ENCODE measurements around the gene SLC25A24. TPM values are rescaled to one million over a fixed set of nuclear protein-coding genes. Genes with fewer than 3 reads are reported as not detected.
A peak's percentile ranks its signal among the peaks of the same experiment; 100 is the strongest.
"Not testable (repeated sequence)": the region's sequence is repeated elsewhere in the genome, so short reads cannot be mapped to it uniquely, and the experiment has no call there.

Gene SLC25A24
- 10 to 100 TPM in 1 of 2 donors, 1 to 10 TPM in 1; 5.4 to 18.5 TPM for total RNA-seq

DNA sequence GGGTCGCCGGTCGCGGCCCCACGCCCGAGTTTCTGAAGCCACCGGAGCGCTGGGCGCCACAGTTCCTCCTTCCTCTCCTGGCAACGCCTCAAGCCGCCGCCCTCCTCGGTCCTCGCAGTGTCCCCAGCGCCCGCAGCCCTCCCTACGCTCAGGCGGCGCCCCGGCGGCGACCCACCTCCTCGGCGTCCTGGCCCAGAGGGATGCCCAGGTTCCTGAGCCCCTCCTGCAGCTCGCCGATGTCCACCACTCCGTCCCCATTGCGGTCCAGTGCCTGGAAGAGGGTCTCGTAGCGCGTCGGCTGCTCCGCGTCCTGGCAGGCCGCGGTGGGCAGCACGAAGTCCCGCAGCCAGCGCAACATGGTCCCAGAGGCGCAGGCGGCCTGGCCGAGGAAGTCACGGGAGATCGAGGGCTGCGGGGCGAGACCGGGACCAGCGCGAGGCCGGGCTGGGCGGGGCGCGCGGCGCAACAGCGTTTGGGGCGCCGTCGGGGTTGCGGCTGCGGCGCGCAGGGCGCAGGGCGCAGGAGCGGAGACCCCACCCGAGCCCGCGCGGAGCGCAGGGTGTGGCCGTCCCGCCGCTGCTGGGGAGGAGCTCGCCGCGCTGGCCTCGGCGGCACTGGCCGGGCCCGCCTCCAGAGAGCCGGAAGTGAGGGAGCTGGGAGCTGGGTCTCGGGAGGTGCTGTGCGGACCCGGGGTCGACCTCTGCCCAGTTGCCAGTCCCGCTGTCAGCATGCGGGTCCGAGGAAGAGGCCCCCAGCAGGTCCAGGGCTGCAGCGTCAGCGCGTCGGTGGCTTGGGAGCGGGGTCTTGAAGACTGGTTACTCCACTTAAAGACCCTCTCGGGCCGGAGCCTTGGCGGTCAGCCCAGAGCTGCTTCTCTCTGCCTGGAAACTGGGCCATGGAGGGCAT, at the start of gene SLC25A24:
SLC25A24 (minus strand) TSS at position 563 of the 906 bp plus-strand sequence; CDS start at position 358, 205 bp downstream.
- Mint-ChIP-seq H3K27ac (peak within 1 kb of the TSS; percentile 84 to 89), H3K36me3 (peaks cover 5 to 14% of the 10 kb centered on the region in 2 donors), H3K9me3 (peaks cover 2 to 9% of the 10 kb centered on the region in 2 donors)
- DNase-seq (ENCODE audit: low spot score in 2 of 2) (peak; percentile 76 to 78), ATAC-seq (peak; percentile 96 to 99)

DNA sequence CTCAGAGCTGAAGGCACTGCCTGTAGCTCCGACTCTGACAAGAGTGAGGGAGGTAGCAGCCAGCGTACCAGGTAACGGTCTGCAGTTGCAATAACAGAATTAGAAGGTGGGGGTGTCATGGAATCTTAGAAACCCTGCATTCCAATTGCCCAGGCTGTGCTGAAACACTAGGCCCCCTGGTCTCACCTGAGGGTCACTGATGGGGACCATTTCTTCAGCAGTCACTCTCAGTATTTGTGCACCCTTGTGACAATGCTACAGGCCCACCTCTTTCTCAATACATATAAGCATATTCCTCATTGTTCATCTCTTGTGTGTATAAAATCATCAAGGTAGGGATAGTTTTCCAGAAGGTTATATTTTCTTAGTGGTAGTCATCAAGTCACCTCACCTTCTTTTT, 43.8 kb upstream of the SLC25A24 start, which contains the start of gene NBPF4:
NBPF4 (minus strand) TSS at position 101 of the 400 bp plus-strand sequence. CDS start 315 bp downstream, outside the sequence.
- H3K9me3 Mint-ChIP-seq; DNase-seq (ENCODE audit: low spot score in 2 of 2); ATAC-seq; H3K36me3 Mint-ChIP-seq; H3K27ac Mint-ChIP-seq: not testable (repeated sequence)

DNA sequence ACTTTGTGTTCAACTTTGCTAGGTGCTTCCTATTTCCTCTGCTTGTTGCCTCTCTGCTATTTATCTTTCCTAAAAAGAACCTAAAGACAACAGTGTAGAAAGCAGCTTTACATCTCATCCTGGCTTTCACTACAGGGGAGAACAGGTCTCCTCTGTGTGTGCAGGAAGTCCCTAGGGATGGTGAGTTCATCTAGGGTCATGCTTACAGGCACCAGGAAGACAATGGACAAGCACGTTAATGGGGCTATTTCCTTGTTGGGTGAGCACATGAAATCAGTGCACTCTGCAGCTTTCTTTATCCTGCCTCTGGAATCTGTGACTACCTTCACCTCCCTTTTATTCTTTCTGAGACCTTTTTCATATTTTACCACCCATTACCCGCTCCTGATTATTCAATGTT, 39.3 kb upstream of the SLC25A24 start:
- not testable (repeated sequence) for H3K36me3 Mint-ChIP-seq; H3K27ac Mint-ChIP-seq; ATAC-seq; H3K9me3 Mint-ChIP-seq; DNase-seq (ENCODE audit: low spot score in 2 of 2)

DNA sequence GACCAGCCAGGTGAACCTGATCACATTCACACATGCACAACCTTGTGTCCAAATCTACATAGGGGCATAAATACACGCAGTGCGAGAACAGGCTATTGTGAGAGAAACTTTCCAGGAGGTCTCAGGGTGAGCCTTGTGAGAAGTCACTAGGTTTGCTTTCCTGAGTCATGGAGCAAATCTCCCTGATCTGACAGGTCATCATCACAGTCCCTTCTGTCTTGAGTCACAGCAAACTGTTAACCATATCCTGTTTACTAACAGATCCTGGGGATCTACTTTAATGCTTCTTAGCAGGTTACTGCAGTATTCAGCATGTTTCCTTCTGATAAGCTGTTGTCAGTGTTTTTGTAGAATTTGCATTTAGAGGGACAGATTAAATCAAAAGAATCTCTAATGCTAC, 35.2 kb upstream of the SLC25A24 start:
- H3K27ac Mint-ChIP-seq; H3K36me3 Mint-ChIP-seq; DNase-seq (ENCODE audit: low spot score in 2 of 2); H3K9me3 Mint-ChIP-seq: not testable (repeated sequence)
- ATAC-seq = peak; percentile 66 to 75

DNA sequence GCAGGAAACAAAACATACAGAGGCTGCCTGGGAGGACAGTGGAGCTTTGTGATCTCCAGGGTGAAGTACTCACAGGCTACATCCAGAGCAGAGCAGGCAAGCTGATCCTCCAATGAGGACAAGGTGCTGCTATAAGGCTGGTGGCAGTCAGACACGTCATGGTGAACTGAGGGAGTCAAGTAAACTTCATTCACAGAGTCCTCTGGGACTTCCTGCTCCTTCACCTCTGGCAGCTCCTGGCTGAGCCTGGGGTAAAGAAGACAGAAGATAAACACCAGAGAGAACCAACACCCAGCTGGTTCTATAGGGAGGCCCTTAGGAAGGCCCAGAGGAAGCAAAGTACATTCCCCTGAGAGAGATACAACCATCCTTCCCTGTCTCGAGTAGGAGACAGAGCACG, 32.0 kb upstream of the SLC25A24 start:
- not testable (repeated sequence) for DNase-seq (ENCODE audit: low spot score in 2 of 2); H3K36me3 Mint-ChIP-seq; H3K9me3 Mint-ChIP-seq; H3K27ac Mint-ChIP-seq; ATAC-seq

DNA sequence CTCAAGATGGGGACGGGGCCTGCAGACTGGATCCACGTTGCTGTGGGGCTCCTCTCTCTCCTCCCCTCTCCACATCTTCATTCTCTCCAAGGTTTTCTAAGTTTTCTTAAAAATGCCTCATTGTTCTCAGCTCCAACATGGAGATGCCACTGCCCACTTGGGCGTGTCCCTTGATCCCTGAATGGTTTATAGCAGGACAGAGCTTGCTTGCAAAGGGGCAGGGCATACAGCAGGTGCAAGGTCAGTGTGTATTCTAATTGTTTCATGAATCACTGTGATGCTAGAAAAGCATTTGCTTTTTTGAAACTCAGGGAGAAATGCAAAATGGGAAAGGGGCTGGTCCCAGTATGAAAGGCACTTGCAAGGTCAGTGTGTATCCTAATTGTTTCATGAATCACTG, 29.8 kb upstream of the SLC25A24 start:
- not testable (repeated sequence) for H3K27ac Mint-ChIP-seq; H3K9me3 Mint-ChIP-seq; H3K36me3 Mint-ChIP-seq; DNase-seq (ENCODE audit: low spot score in 2 of 2); ATAC-seq

DNA sequence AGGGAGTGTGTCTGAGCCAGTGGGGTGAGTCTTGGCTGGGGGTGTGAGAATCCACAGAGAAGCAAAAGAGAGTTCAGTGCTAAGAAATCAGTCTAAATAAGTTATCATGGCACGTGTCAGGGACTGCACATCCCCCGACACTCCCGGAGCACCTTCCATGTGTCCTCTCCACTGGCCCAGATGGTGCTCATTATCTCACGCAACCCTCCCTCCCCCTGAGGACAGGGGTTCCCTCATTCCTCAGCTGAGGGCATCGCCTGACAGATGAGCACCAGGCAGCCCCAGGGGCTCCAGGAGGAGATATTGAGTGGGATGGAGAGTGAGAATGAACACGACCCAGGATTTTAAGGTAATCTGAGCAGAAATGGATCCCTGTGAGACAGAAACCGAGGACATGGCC, 27.6 kb upstream of the SLC25A24 start:
- DNase-seq (ENCODE audit: low spot score in 2 of 2); ATAC-seq; H3K27ac Mint-ChIP-seq; H3K36me3 Mint-ChIP-seq; H3K9me3 Mint-ChIP-seq: not testable (repeated sequence)

DNA sequence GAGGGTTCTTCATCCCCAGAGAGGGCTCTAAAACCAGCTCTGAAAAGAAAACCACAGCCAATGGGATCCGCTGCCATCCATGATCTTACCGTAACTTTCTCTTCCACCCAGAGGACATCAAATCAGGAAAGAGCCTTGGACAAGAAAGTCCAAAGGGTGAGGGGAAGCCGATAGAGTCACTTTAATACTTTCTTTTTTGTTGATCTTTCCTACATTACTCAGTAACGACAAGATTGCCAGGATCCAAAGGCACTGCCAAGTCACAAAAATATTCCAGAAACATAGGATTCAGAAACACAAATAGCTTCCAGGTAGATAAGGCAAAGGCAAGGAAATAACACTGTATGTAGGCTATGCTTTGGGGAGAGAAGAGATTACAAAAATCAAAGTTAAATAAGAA, 26.7 kb upstream of the SLC25A24 start:
- not testable (repeated sequence) for H3K9me3 Mint-ChIP-seq; DNase-seq (ENCODE audit: low spot score in 2 of 2); H3K27ac Mint-ChIP-seq; ATAC-seq; H3K36me3 Mint-ChIP-seq

DNA sequence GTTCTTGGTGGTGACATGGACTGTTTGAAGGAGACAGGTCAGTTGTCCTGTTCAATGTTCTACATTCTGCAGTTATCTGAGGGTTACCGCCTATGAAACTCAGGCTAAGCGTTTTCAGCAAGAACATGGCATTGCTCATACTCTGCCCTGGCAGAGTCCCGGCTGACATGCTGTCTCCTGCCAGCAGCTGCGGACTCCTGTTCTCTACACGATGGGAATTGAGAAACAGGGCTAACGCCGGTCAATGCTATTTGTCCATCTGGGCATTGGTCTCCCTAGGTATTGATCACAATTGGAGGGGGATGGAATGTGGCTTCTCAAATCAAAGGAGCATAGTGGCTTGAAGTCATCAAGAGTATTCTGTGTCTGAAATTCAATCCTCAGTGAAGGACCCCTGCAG, 23.1 kb upstream of the SLC25A24 start:
- H3K27ac Mint-ChIP-seq, H3K36me3 Mint-ChIP-seq: not testable (repeated sequence)

DNA sequence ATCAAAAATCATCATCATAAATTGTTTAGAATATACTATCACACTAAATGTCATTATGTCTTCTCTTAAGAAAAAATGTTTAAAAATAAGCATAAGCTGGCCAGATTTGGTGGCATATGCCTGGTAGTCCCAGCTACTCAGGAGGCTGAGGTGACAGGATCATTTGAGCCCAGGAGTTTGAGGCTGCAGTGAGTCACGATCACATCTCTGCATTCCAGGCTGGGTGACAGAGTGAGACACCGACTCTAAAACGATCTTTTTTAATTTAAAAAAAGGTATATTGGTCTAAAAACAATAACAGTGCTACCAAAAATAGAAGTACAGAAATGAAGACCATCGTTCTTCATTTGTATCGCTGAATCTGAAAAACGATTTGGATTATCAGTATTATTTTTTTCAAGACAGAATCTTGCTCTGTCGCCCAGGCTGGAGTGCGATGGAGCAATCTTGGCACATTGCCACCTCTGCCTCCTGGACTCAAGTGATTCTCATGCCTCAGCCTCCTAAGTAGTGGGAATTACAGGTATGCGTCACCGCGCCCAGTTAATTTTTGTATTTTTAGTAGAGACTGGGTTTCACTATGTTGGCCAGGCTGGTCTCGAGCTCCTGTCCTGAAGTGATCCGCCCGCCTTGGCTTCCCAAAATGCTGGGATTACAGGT, 17.5 kb upstream of the SLC25A24 start:
- not testable (repeated sequence) for H3K27ac Mint-ChIP-seq; ATAC-seq; DNase-seq (ENCODE audit: low spot score in 2 of 2); H3K9me3 Mint-ChIP-seq; H3K36me3 Mint-ChIP-seq

More for the DNA sequence above, 23.1 kb upstream of the SLC25A24 start:
- DNase-seq (ENCODE audit: low spot score in 2 of 2); H3K9me3 Mint-ChIP-seq; ATAC-seq: not testable (repeated sequence)

DNA sequence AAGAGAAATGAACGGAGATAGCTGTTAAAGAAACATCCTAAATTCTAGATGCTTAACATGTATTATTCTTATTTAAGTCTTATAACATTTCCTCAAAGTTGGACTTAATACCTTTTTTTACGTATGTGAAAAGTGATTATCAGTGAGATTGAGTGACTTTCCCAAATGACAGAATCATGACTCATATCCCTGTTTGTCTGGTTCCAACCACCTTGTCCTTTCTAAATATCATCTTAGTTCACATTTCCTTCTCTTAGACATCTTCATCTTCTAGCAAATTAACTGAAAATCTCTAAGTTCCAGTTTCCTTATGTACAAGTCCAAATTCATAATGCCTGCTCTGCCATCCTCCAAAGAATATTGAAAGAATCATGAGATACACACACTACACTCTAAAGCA, 16.9 kb upstream of the SLC25A24 start:
- not testable (repeated sequence) for H3K27ac Mint-ChIP-seq; H3K36me3 Mint-ChIP-seq; DNase-seq (ENCODE audit: low spot score in 2 of 2); H3K9me3 Mint-ChIP-seq
- ATAC-seq = peak in 1 of 2 donors; percentile 29

DNA sequence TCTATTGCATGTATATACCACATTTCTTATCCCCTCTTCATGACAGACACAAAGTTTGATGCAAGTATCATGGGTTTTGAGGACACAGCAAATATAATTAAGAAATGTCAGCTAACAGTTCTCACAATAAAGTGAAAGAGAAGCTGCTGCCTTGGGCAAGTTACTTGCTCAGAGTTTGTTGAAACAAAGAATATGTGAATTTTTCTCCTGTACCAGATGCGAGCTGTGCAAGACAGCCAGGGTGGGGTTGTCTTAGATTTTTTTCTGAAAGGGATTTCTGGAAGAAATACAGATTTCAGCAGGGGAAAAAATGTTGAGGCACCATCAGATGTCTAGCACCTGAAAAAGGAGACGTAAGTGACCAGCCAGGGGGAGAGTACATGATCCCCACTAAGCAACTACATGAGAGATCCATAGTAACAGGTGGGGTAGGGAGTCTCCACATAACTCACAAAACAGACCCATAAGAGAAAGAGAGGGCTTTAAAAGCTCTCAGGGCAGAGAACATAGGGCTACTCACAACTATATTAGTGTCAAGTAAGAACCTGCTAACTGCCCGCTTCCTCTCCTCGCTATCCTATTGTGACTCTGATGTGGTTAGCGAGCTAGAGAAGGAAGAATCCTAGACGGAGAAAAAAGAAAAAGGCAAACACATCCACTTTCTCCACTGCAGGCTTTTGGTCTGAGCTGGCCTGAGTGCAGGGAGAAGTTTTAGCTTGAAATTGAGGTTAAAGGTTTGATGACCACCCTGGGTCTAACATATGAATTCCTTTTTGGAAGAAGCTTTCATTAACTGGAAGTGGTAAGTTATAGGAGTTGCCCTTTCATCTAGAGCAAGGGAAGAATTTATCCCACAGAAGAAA, 16.1 kb upstream of the SLC25A24 start:
- not testable (repeated sequence) for H3K9me3 Mint-ChIP-seq; DNase-seq (ENCODE audit: low spot score in 2 of 2); ATAC-seq

DNA sequence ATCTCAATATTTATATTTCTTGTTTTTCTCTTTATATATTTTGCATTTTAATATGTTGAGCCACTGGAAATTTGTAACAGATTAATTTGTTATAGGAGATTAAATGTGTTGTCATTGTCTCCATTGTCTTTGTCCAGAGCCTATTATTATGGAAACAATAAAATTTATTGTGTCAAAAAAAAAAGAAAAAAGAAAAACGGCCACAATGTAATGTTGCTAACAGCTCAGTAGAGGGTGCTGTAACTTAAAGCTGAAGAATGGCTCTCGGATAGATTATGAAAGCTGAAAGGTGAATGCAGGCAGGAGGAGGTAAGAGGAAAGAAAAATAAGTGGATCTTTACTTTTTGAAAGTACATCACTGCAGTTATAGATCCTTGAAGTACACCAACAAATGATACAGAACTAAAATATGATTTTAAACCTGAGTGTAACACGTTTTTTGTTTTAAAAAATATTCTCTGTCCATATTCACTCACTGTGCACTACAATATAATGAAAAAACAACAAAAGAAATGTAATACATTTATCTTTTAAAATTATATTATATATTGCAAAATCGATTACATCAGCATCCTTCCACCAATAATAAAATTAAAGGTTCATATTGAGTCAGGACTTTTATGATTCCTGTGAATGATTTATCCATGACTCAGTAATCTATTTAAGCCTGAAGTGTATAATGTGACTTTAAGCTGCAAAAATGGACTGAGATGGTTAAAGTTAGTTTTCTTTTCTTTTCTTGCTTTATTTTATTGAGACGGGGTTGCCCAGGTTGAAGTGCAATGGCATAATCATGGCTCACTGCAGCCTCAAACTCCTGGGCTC, 14.7 kb upstream of the SLC25A24 start:
- ATAC-seq; DNase-seq (ENCODE audit: low spot score in 2 of 2); H3K9me3 Mint-ChIP-seq; H3K36me3 Mint-ChIP-seq: not testable (repeated sequence)
- peak overlapping the region in 1 of 2 donors; percentile 3 for H3K27ac Mint-ChIP-seq

More for the DNA sequence above, 16.1 kb upstream of the SLC25A24 start:
- H3K27ac Mint-ChIP-seq, H3K36me3 Mint-ChIP-seq: not testable (repeated sequence)

DNA sequence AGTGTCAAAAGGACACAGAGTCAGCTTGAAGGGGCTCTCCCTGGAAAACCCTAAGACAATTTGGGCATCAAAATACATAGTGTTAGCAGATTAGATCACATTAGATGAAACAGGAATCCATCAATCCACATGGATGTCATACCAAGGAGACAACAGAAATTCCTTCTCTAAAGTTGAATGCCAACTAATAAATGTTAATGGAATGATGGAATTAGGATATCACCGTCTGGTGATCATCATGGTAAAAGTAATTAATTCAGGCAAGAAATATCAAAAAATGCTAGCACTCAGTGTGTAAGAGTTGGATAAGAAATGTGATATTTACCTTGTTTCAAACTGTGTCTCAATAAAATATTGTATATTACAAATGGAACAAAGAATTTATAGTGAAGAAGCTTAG, 10.9 kb upstream of the SLC25A24 start:
- no peak for ATAC-seq
- DNase-seq (ENCODE audit: low spot score in 2 of 2) = no peak
- Mint-ChIP-seq H3K27ac (no peak overlapping the region), H3K9me3 (no peaks in the 10 kb centered on the region), H3K36me3 (no peaks in the 10 kb centered on the region)

DNA sequence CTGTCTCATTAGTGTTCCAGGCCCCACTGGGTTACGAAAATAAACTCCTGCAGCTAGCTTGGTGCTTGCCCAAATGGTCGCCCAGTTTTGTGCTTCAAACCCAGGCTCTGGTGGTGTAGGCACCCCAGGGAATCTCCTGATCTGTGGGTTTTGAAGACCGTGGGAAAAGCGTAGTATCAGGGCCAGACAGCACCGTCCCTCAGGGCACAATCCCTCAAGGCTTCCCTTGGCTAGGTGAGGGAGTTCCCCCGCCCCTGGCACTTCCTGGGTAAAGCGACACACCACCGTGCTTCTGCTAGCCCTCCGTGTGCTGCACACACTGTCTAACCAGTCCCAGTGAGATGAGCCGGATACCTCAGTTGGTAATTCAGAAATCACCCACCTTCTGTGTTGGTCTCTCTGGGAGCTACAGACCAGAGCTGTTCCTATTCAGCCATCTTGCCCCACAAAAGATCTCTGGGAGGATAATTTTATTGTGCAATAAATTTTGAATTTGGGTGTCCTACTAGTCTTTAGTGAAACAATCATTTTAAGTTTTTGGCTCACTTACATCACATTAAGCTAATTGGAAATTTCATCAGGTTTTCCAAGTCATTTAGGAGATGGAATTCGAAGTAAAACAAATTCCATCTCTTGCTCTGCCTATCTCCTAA, 9.4 kb upstream of the SLC25A24 start:
- H3K36me3 Mint-ChIP-seq = no peaks in the 10 kb centered on the region
- no peak overlapping the region for H3K27ac Mint-ChIP-seq
- no peak for DNase-seq (ENCODE audit: low spot score in 2 of 2)
- no peaks in the 10 kb centered on the region for H3K9me3 Mint-ChIP-seq
- ATAC-seq = no peak
